Spinal cord (tissue), 10 donors: ENCODE data around the gene DAAM2. TPM values are rescaled to one million over a fixed set of nuclear protein-coding genes. Genes with fewer than 3 reads are reported as not detected.

ENCODE experiments used
- DNase-seq, 6 donors: peaks; one replicate each; pipeline versions ENCODE4 v3.0.0 to v3.0.0-alpha.2; 2013 to 2015; ENCODE audit warnings: low spot score in 6 of 6, low read depth in 4 of 6
- H3K27ac ChIP-seq: one replicate; pipeline ENCODE4 v1.5.1; 2013; ENCODE audit warnings: low read depth, low read length, control low read depth
- H3K27me3 ChIP-seq: one replicate; pipeline ENCODE4 v1.6.1; 2013; ENCODE audit warnings: low read length; ENCODE audit not compliant: control insufficient read depth, insufficient read depth
- H3K36me3 ChIP-seq: one replicate; pipeline ENCODE4 v1.6.1; 2013; ENCODE audit warnings: low read length; ENCODE audit not compliant: control insufficient read depth, insufficient read depth
- H3K4me1 ChIP-seq: one replicate; pipeline ENCODE4 v1.6.1; 2013; ENCODE audit warnings: low read length; ENCODE audit not compliant: control insufficient read depth, insufficient read depth
- H3K4me3 ChIP-seq: one replicate; pipeline ENCODE4 v1.5.1; 2013; ENCODE audit warnings: low read depth, low read length, control low read depth
- H3K9me3 ChIP-seq: one replicate; pipeline ENCODE4 v1.6.1; 2013; ENCODE audit warnings: low read length; ENCODE audit not compliant: control insufficient read depth, insufficient read depth
- WGBS: methylation state at CpG from one replicate; pipeline ENCODE4 v1.1.5; 2013; ENCODE audit warnings: missing lambda C conversion rate; ENCODE audit not compliant: insufficient coverage; 5-methylcytosine and 5-hydroxymethylcytosine counted together
- polyA plus RNA-seq, 2 donors: library from polyadenylated mRNA; unstranded; fragments of 120-200 nt; gene quantifications; one replicate each; pipeline ENCODE4 v1.2.1, GENCODE V29; 2013; ENCODE audit not compliant: insufficient read length in 2 of 2
- total RNA-seq, 2 donors: library from RNA; depleted of rRNA in 1 of 2; stranded (reverse); fragments of 120-200 nt in 1 of 2; fragments of >200 nt in 1 of 2; gene quantifications; one replicate each; pipeline versions ENCODE4 v1.2.3 to v1.2.4, GENCODE V29; 2013 to 2014
- donor health status: healthy.

DAAM2 gene
- total and polyA plus RNA-seq, 4 donors: 79.5 to 159 (median 107) TPM

- 60% methylated on average over 1 of the region's 2 CpGs for WGBS
- Histone ChIP-seq H3K27me3 (no peaks in the 10 kb centered on the region), H3K36me3 (no peaks in the 10 kb centered on the region), H3K4me1 (peaks cover 32% of the 10 kb centered on the region), H3K27ac (peak overlapping the region; percentile 55), H3K4me3 (no peak overlapping the region), H3K9me3 (no peaks in the 10 kb centered on the region)
- DNase-seq: no peak
Measured at GRCh38 chr6:39812496-39812852, 20.3 kb downstream of the DAAM2 start.

DNA sequence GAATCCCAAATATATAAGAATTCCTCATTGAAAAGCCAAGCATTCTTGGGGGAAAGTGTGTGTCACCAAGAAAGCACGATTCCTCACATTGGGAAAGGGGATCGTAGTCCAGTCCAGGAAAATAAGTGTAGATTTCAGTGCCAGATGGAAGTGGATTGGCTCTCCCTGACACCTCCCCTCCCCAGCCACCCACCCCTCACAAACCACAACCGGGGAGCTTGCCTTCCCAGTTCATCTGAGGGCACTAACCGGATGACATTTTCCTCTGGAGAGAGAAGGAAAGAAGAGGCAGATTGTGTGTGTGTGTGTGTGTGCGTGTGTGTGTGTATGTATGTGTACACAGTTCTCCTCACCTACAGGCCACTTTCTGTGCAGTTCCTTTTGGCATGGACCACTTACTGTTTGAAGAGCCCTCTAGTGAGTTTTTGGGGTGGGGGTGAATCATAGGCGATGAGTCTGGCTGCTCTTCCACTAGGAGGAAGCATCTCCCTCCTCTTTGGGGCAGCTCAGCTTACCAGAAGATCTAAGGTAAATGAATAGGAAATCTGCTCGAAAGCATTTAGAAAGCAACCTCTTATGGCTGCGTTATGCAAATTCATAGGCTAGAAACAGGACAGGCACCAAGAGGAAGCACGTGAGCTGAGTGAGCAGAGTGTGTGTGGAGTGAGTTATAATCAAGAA, 20.8 kb downstream of the DAAM2 start:
- no peaks in the 10 kb centered on the region for H3K9me3 ChIP-seq
- no peak overlapping the region for H3K4me3 ChIP-seq
- WGBS: 37% methylated on average over 3 of the region's 9 CpGs
- H3K36me3 ChIP-seq: no peaks in the 10 kb centered on the region
- peaks cover 32% of the 10 kb centered on the region for H3K4me1 ChIP-seq
- H3K27me3 ChIP-seq: no peaks in the 10 kb centered on the region
- DNase-seq: peak in 1 of 6 donors; percentile 59
- peak overlapping the region; percentile 55 for H3K27ac ChIP-seq

DNA sequence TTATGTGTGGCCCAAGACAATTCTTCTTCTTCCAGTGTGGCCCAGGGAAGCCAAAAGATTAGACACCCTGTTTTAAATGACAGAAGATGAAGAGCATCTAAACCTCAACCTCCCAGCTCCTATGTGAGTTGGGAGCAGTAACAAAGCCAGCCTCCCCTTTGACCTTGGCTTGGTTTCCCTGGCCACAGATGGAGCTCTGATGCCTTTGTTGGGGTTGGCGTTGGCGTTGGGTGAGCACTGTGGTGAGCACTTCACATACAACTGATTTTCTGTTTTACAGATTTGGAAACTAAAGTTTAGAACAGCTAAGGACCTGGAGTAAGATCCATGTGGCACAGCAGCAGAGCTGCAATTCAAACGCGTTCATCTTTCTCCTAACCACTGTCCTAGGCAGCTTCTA, 22.1 kb downstream of the DAAM2 start:
- Histone ChIP-seq H3K9me3 (no peaks in the 10 kb centered on the region), H3K36me3 (no peaks in the 10 kb centered on the region), H3K27me3 (no peaks in the 10 kb centered on the region), H3K4me3 (no peak overlapping the region), H3K4me1 (peaks cover 25% of the 10 kb centered on the region), H3K27ac (peak overlapping the region; percentile 18)
- DNase-seq: no peak
- WGBS: 100% methylated on average over 4 of the region's 4 CpGs

DNA sequence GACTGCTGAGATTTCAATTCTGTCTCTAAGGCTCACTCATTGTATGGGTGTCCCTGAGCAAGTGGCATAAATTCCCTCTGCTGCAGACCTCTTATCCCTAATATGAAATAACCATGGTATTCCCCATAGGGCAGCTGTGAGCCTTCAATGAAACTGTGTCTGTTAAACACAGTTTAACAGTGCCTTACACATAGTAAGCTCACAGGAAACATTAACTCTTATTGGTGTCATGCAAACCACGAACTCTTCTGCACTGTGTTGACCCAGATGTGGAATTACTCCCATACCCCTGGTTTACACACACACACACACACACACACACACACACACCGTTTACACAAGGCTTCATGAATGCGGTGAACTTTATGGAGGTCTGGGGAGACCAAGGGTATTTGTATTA, 23.2 kb downstream of the DAAM2 start:
- H3K4me3 ChIP-seq: no peak overlapping the region
- H3K4me1 ChIP-seq: peaks cover 24% of the 10 kb centered on the region
- no peaks in the 10 kb centered on the region for H3K27me3 ChIP-seq
- DNase-seq: no peak
- WGBS: no CpG with 5 or more reads among the region's 3 CpGs
- no peaks in the 10 kb centered on the region for H3K36me3 ChIP-seq
- no peak overlapping the region for H3K27ac ChIP-seq
- no peaks in the 10 kb centered on the region for H3K9me3 ChIP-seq

DNA sequence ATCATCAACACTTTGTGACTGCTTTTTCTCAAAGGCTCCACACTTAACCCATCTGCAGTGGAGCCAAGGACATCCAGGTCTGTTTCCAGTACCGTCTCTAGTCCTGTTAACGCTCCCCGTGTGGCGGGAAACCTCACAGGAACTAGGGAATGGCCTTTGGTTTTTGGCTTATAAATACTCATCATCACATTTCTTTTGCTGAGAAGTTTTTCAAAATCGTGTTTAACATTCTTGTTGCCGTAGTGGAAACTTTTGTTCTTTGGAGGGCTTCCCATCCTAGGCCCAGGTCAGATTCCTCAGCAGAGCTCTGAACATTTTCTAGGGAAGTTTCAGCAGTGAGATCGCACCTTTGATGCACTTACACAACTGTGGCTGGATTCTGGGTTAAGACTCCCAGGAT, 24.6 kb downstream of the DAAM2 start:
- Histone ChIP-seq H3K36me3 (no peaks in the 10 kb centered on the region), H3K4me1 (peaks cover 20% of the 10 kb centered on the region), H3K9me3 (no peaks in the 10 kb centered on the region), H3K27me3 (no peaks in the 10 kb centered on the region), H3K27ac (no peak overlapping the region), H3K4me3 (no peak overlapping the region)
- WGBS: 93% methylated on average over 3 of the region's 7 CpGs
- DNase-seq: no peak

GRCh38 chr6:39818695-39819094, 26.5 kb downstream of the DAAM2 start:
- Histone ChIP-seq H3K27ac (no peak overlapping the region), H3K4me1 (peaks cover 26% of the 10 kb centered on the region), H3K27me3 (no peaks in the 10 kb centered on the region), H3K36me3 (no peaks in the 10 kb centered on the region), H3K9me3 (no peaks in the 10 kb centered on the region), H3K4me3 (no peak overlapping the region)
- WGBS: 57% methylated on average over 1 of the region's 2 CpGs
- no peak for DNase-seq

DNA sequence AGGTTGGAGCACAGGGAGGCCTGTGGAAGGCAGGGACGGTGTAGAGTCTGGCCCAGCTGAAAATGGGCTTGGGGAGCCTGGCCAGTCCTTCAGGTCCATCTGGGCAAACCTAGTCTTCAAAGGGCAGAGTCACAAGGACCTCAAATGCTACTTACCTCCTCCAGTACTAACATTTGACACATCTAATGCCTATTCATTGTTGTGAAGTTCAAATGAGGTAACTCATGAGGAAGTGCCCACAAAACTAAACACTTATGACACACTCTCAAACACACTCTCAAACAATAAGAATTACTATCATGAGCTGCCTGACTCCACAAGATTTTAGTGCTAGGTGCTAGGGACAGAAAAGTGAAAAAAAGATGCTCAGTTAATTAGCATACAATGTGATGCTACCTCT, 27.1 kb downstream of the DAAM2 start:
- no peaks in the 10 kb centered on the region for H3K27me3 ChIP-seq
- no peaks in the 10 kb centered on the region for H3K36me3 ChIP-seq
- no peak for DNase-seq
- H3K9me3 ChIP-seq: no peaks in the 10 kb centered on the region
- no peak overlapping the region for H3K27ac ChIP-seq
- H3K4me3 ChIP-seq: no peak overlapping the region
- peaks cover 30% of the 10 kb centered on the region for H3K4me1 ChIP-seq
- WGBS: 50% methylated on average over 1 of the region's 1 CpG

DNA sequence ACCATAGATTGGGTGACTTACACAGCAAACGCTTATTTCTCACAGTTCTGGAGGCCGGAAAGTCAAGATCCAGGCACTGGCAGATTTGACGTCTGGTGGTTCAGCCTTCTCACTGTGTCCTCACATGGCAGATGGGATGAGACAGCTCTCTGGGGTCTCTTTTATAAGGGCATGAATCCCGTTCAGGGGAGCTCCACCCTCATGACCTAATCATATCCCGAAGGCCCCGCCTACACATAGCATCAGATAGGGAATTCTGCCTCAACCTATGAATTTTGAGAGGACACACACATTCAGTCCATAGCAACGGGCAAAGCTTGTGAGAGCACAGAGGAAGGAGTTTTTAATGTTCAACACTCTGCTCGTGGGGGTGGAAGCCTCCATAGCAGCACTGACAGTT, 27.5 kb downstream of the DAAM2 start:
- 82% methylated on average over 2 of the region's 8 CpGs for WGBS
- no peak for DNase-seq
- Histone ChIP-seq H3K27ac (no peak overlapping the region), H3K27me3 (no peaks in the 10 kb centered on the region), H3K4me3 (no peak overlapping the region), H3K4me1 (peaks cover 33% of the 10 kb centered on the region), H3K9me3 (no peaks in the 10 kb centered on the region), H3K36me3 (no peaks in the 10 kb centered on the region)

GRCh38 chr6:39820553-39820952, 28.4 kb downstream of the DAAM2 start:
- no peaks in the 10 kb centered on the region for H3K27me3 ChIP-seq
- no peaks in the 10 kb centered on the region for H3K36me3 ChIP-seq
- DNase-seq: no peak
- H3K4me3 ChIP-seq: no peak overlapping the region
- no peaks in the 10 kb centered on the region for H3K9me3 ChIP-seq
- H3K4me1 ChIP-seq: peaks cover 38% of the 10 kb centered on the region
- peak overlapping the region; percentile 79 for H3K27ac ChIP-seq

DNA sequence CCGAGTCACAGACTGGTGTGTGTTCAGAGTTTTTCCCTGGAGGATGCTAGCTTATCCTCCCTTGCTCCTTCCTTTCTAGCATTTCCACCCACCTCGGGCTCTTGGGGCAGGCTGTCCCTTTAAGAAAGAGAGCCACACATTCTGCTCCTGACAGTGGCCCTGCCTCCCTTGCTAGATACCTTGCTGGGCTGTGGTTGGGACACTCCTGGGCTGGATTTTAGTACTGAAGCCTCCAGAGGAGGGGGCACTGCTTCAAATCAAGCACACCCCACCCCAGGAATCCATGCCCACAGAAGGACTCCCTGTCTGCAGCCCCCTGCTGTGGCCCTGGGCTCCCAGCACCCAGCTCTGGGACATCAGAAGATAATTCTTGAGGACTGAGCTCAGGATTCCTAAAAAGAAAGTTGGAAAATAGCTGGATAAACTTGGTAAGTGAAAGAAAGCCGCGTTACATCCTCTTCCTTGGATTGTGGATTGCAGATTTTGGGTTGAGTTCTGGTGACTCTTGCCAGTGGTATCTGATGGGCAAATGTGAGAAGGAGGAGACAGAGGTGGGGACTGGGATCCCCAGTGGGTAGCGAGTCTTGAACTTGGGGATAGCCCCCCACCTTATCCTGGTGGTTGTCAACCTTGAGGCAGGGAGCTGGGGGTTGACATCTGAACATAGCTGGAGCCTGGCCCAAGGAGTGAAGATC, 29.0 kb downstream of the DAAM2 start:
- DNase-seq: no peak
- Histone ChIP-seq H3K4me1 (peaks cover 43% of the 10 kb centered on the region), H3K4me3 (no peak overlapping the region), H3K36me3 (no peaks in the 10 kb centered on the region), H3K9me3 (no peaks in the 10 kb centered on the region), H3K27me3 (no peaks in the 10 kb centered on the region), H3K27ac (peak overlapping the region; percentile 79)
- 65% methylated on average over 4 of the region's 5 CpGs for WGBS
